Spleen (tissue), 7 donors: ENCODE measurements around the gene KIF21A.

Experiments used
- CTCF ChIP-seq, 11 experiments: fragments of 200-600 bp in 7 of 11; fragments of 450-650 bp in 4 of 11; sonication (generic) in 4 of 11; IDR thresholded peaks in 8 of 11; conservative IDR thresholded peaks in 3 of 11; 1 replicate in 7 of 11; 2 replicates in 4 of 11; pipeline versions ENCODE4 v1.4.0 to v1.8.0; 2016 to 2021; ENCODE audit warnings: antibody characterized with exemption in 11 of 11, inconsistent platforms in 4 of 11, mild to moderate bottlenecking in 1 of 11
- POLR2AphosphoS5 ChIP-seq, 3 donors: sonication (generic); formaldehyde crosslinking; IDR thresholded peaks; one replicate each; pipeline ENCODE4 v1.5.1; 2017; ENCODE audit warnings: antibody characterized with exemption in 3 of 3
- donor health status: DM: no; HTN: no; CAD: no; lungs with moderate emphysema.
- donor health status: DM: no; HTN: no; CAD: no.
- donor health status: DM: no; HTN: no; CAD: no.

- TF ChIP-seq CTCF (IDR thresholded peaks at IDR 0.05 in 8 of 11, conservative IDR thresholded peaks at IDR 0.05 in 3 of 11) (no peak), POLR2AphosphoS5 (IDR thresholded peaks at IDR 0.05) (no peak)
These were observed 28.8 kb downstream of the KIF21A start for GRCh38 chr12:39413836-39414771.
